Measurements from ENCODE around the gene MAML2.
A peak's percentile ranks its signal among the peaks of the same experiment; 100 is the strongest.

MAML2 gene

GRCh38 chr11:96021901-96022650, 320.9 kb downstream of the MAML2 start:
- no peak for TF ChIP-seq CTCF (IDR thresholded peaks at IDR 0.05; ENCODE audit: extremely low read depth, insufficient read depth, missing control alignments)
- in situ Hi-C loops (cut with MboI; ENCODE audit: low pct_unique_long_range_greater_than_20kb, low sequenced_read_pairs, unreplicated experiment): no loop called here
- DNase-seq (ENCODE audit: low spot score): no peak

- DNase-seq (ENCODE audit: low spot score): no peak
- in situ Hi-C loops (cut with MboI; ENCODE audit: low pct_unique_long_range_greater_than_20kb, low sequenced_read_pairs, unreplicated experiment): no loop called here
- TF ChIP-seq CTCF (IDR thresholded peaks at IDR 0.05; ENCODE audit: extremely low read depth, insufficient read depth, missing control alignments): no peak
These were observed 322.9 kb downstream of the MAML2 start for GRCh38 chr11:96019810-96020747.

GRCh38 chr11:96019281-96019680, 323.7 kb downstream of the MAML2 start:
- DNase-seq (ENCODE audit: low spot score): no peak
- in situ Hi-C loops (cut with MboI; ENCODE audit: low pct_unique_long_range_greater_than_20kb, low sequenced_read_pairs, unreplicated experiment): no loop called here
- TF ChIP-seq CTCF (IDR thresholded peaks at IDR 0.05; ENCODE audit: extremely low read depth, insufficient read depth, missing control alignments): no peak

GRCh38 chr11:96017856-96018255, 325.1 kb downstream of the MAML2 start:
- TF ChIP-seq CTCF (IDR thresholded peaks at IDR 0.05; ENCODE audit: extremely low read depth, insufficient read depth, missing control alignments): no peak
- no peak for DNase-seq (ENCODE audit: low spot score)
- in situ Hi-C loops (cut with MboI; ENCODE audit: low pct_unique_long_range_greater_than_20kb, low sequenced_read_pairs, unreplicated experiment): no loop called here

GRCh38 chr11:96016978-96017502, 326.0 kb downstream of the MAML2 start:
- DNase-seq (ENCODE audit: low spot score): no peak
- in situ Hi-C loops (cut with MboI; ENCODE audit: low pct_unique_long_range_greater_than_20kb, low sequenced_read_pairs, unreplicated experiment): no loop called here
- no peak for TF ChIP-seq CTCF (IDR thresholded peaks at IDR 0.05; ENCODE audit: extremely low read depth, insufficient read depth, missing control alignments)

GRCh38 chr11:96015906-96016565, 327.0 kb downstream of the MAML2 start:
- TF ChIP-seq CTCF (IDR thresholded peaks at IDR 0.05; ENCODE audit: extremely low read depth, insufficient read depth, missing control alignments): no peak
- peak; percentile 17 for DNase-seq (ENCODE audit: low spot score)
- in situ Hi-C loops (cut with MboI; ENCODE audit: low pct_unique_long_range_greater_than_20kb, low sequenced_read_pairs, unreplicated experiment): no loop called here

Measured in GM13977 (cell line).